Activated CD8-positive, alpha-beta memory T cell treated with anti-CD3 and anti-CD28 coated beads for 48 hours (primary cell): ENCODE data around the gene C1GALT1.
"Not testable (repeated sequence)": the region's sequence is repeated elsewhere in the genome, so short reads cannot be mapped to it uniquely, and the experiment has no call there.

ENCODE experiments used
- DNase-seq, 3 experiments: peaks; one replicate each; pipeline ENCODE4 v3.0.0-alpha.2; 2020; ENCODE audit warnings: low read depth in 2 of 3, low spot score in 2 of 3

C1GALT1 gene

DNA sequence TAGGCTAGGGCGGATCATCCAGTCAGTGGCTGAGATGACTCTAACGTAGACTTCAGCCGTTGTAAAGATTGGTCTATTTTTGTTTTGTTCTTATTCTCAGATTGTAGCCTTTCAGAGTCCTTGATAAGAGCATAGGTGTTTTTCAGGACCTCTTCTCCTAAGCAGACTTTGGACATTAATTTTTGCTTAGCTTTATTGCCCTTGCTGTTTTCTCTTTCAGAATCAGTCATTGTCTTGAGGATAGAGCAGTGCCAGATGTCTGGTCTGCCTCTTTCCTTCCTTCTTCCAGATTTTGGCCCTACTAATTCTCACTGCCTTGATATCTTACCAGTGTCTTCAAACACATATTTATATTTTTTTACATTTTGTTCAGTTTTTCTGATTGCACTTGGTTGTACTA is 49.5 kb downstream of the C1GALT1 start:
- no peak for DNase-seq

DNA sequence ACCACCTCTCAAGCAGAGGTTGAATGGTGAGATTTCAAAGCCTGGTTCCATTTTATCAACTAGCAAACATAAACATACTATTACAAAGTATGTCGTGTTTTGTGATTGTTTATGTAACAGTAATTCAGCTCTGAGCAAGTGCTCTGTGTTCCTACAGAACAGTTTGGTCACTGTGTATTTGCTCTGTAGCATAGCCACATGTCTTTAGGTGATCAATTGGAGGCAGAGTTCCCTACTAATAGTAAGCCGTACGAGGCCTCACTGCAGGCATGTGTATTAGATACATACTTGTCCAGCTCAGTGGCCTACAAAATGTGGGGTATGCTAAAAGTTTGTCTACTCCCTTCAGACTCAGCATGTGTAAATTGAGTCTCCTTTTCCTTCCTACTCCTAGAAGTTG is 53.0 kb downstream of the C1GALT1 start:
- DNase-seq, result no peak

DNA sequence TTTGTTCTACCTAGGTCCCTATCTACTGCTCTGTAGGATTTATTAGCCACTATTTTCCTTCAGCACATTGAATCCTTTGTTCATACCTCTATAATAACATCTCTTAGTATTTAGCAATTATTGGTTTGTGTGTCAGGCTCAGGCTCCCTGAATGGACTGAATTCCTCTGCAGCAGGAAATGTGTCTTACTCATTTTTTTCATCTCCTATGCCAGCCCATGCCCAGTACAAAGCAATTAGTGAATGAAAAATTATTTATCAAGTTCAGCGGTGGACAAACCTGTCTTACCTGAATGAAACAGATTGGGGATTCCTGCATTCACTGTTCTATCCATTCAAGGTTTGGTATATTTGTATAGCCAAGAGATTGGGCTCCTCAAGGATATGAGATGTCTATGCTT is 53.7 kb downstream of the C1GALT1 start:
- no peak for DNase-seq

DNA sequence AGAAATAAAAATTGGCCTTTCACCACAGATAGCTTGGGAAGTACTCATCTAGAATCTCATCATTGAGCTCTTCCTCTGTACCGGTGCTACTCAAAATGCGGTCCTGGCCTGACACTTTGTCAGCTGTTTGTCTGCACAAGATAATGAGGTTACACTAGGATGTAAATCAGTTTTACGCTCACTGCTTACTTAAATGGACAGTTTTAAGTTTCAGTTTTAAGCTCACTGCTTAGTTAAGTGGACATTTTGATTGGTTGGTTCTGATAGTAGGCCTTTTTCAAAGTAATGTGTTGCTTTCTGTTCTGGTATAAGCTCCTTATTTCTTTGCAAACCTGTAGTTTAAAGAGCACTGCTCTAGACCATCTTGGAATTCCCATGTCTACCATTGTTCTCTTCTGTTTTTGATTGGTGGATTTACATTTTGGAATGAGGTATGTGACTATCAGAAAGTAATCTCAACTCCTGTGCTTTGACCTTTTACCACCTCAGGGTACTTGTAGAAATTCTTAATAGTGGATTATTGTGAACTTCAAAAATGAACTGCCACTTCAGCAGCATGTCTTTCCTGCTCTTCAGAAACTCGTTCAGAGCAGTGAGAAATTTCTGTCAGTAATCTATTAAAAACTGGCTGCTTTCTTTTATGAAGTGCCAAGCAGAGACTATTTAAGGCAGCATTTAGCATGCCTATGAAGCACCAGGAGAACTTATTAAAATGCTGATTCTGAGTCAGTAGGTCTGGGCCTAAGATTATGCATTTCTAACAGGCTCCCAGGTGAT is 55.0 kb downstream of the C1GALT1 start:
- no peak for DNase-seq

GRCh38 chr7:7237978-7238267 is 55.6 kb downstream of the C1GALT1 start:
- no peak for DNase-seq

- no peak for DNase-seq
These were observed 57.0 kb downstream of the C1GALT1 start for GRCh38 chr7:7239346-7239745.

DNA sequence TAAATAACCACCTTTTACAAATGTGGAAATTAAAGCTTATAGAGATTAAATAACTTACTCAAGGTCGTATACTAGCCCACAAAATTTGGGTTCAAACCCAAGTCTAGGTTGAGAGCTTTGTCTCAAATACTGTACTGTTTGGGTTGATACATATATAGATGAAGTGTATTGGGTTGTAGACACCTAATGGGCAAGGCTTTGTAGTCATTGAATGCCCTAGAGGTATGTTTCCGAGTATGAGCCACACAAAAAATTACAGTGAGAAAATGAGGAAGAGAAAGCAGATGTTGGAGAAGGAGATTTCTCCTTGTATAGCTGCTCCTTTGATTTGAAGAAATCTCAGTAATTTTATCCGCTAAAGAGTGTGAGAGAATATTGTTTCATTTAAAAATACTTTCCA is 60.6 kb downstream of the C1GALT1 start:
- no peak for DNase-seq

- not testable (repeated sequence) for DNase-seq
These were observed 62.9 kb downstream of the C1GALT1 start for GRCh38 chr7:7245233-7245632.

DNA sequence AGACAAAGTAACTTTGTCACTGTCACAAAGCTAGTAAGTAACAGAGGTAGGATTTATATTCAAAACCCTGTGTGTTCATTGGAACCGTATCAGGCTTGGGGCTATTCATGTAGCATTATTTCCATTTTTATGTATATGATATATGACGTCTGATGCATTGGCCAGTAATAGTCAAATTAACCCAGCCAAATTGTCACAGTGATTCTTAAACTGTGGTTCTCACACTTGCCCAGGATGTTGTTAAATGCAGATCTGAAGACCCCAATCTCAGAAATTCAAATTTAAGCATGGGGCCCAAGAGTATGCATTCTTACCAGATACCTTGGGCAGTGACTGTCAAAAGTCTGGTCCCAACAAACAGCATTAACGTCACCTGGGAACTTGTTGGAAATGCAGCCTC is 63.9 kb downstream of the C1GALT1 start:
- DNase-seq, result no peak

DNA sequence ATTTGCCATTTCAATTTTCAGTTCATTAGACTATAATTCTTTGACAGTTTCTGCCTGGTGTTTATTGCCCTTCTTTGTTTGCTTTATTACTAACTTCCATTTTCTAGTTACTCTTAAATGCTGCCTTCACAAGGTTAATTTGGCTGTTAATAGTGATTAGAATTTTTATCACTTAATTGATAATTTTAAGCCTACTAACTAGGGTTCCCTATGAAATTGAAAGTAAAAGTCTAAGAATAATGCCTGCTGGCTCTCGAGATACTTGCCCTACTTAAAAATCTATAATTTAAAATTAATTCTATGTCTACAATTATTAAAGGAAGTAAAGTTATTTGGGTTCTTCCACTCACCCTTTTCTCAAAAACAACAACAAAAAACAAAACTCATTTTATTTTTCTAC is 65.3 kb downstream of the C1GALT1 start:
- DNase-seq, result no peak

DNA sequence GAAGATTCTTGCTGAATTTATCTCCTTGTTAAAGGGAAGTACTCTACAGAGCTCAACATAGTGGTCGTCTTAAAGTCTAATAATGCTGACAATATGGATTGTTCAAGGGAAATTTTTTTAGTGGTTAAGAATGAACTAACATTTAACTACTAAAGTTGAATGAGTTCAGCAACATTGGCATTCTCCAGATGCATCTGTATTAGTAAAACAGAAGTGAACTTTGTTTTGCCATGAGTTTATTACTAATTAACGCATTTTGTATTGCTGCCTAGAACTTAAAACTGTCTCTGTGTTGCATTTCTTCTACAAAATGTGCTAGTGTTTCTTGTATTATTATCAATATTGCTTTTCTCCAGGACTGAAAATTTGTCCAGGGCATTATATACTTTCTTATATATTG is 67.5 kb downstream of the C1GALT1 start:
- no peak for DNase-seq

DNA sequence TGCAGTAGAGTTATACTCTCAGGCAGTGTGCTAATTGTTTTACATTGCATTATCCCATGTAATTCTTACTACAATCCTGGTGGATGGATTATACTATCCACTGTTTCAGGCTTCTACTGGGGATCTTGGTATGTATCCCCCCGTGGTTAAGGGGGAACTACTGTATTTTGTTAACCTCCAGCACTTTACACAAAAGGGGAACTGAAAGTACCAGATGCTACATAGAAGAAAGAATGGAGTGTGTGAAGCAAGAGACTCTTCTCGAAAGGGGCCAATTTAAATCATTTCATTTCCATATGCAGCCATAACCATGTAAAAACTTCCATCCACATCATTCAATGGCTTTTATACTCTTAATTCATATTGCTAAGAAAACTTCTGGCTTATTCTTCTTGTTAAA is 69.4 kb downstream of the C1GALT1 start:
- DNase-seq, result no peak

DNA sequence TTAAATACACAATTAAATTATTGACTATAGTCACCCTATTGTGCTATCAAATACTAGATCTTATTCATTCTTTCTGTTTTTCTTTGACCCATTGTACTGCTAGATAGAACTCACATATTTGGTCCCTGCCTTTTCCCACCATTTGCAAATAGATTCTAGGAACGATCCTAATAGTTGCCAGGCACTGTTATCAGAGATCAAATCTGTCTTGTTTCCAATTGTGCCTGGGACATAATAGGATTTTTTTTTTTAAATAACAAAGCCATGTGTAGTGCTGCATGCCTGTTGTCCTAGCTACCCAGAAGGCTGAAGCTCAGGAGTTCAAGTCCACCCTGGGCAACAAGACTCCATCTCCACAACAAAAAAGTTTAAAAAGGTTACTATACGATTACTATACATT is 72.0 kb downstream of the C1GALT1 start:
- no peak for DNase-seq

DNA sequence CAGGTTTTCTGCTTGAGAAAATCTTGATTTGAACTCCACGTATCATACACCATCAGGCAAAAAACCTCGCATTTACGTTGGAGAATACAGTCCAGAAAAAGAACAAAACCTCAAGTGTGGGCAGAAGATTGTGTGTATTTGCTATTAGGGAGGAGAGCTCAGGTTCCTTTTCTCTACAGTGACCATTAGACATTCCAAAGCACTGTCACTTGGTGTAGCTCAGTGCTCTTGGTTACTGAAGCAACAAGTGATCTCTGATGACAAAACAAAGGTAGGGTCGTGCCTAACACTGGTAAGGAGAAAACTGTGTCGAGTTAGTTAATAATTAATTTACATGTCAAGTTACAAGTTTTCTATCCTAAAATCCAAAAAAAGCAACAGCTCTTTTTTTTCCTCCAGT is 72.6 kb downstream of the C1GALT1 start:
- no peak for DNase-seq

GRCh38 chr7:7256731-7257274 is 74.5 kb downstream of the C1GALT1 start:
- DNase-seq, result no peak

GRCh38 chr7:7257899-7258692 is 75.8 kb downstream of the C1GALT1 start:
- no peak for DNase-seq

GRCh38 chr7:7261863-7262262 is 79.5 kb downstream of the C1GALT1 start:
- DNase-seq, result no peak

DNA sequence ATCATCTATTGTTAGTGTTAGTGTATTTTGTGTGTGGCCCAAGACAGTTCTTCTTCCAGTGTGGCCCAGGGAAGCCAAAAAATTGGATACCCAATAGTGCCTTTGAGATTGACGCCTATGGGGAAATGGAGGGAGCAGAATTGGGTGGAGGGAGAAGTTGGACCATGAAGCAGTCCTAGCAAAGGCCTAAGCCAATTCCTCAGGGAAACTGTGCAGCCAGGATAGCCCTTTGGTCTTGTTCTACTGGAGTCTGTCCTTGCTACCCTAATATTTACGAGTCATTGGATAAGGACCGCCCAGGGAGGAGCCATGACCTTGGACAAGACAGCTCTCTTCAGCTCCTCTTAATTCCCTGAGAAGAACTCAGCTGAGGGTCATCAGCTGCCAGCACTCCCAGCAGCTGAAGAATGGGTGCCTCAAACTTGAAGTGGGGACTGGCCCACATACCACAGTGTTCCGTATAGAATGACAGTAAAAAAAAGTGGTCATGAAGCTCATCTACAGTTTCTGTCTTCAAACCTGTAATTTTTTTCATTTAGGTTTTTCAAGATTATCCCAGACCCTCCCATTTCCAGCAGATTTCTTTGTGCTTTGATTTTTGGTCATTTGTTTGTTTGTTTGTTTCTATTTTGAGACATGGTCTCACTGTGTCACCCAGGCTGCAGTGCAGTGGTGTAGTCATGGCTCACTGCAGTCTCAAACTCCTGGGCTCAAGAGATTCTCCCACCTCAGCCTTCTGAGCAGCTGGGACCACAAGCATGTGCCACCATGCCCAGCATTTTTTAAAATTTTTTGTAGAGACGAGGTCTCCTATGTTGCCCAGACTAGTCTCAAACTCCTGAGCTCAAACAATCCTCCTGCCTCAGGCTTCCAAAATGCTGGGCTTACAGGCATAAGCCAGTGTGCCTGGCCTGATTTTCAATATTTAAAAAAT is 81.2 kb downstream of the C1GALT1 start:
- no peak for DNase-seq

DNA sequence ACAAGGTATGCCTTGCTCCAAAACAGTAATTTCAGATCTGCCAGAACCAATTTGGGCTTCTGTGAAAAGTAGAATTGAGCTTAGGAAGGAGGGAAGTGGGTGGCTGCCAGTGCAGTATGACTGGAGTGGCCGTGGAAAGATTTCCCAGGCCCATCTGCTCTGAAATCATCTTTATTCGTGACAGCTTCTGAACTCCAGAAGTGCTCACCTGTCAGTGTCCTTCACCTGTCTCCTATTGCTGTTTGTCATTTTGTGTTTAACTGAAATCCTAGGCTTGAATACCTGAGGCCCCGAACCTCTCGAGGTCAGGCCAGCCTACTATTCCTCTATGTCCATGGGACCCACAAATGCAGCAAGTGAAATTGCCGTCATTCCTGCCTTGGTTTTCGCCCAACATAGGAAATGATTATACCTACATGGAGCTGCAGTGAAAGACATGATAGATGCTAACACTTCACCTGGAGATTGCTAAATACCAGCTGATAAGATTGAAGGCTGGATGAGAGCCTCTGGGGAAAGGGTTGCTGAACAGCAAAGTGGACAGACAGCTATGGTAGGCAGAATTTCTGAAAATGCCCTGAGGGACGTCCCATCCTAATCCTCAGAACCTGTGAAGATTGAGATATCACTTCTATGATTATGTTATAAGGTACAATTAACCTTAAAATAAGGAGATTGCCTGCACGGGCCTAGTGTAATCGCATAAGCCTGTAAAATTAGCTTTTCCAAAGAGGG is 82.1 kb downstream of the C1GALT1 start:
- DNase-seq, result no peak
